HepG2 (cell line): Measurements from ENCODE around the gene UBE2M. TPM values are rescaled to one million over a fixed set of nuclear protein-coding genes. Genes with fewer than 3 reads are reported as not detected.

Source experiments
- ATF1 ChIP-seq: IDR thresholded peaks from 2 replicates; pipeline ENCODE4 v1.6.1; 2016; ENCODE audit warnings: mild to moderate bottlenecking, control low read depth
- BCL6 ChIP-seq: IDR thresholded peaks from 2 replicates; pipeline ENCODE4 v1.6.1; 2016; ENCODE audit warnings: missing genetic modification reagents, missing compliant biosample characterization
- ETV6 ChIP-seq: sonication (generic); formaldehyde crosslinking; conservative IDR thresholded peaks from 2 replicates; pipeline ENCODE4 v1.4.0; 2020; ENCODE audit warnings: missing genetic modification reagents
- GATAD2A ChIP-seq: IDR thresholded peaks from 2 replicates; pipeline ENCODE4 v1.6.1; 2016
- IKZF5 ChIP-seq: IDR thresholded peaks from 2 replicates; pipeline ENCODE4 v1.6.1; 2018; ENCODE audit warnings: missing genetic modification reagents, mild to moderate bottlenecking, missing compliant biosample characterization
- JUNB ChIP-seq: sonication (generic); formaldehyde crosslinking; IDR thresholded peaks from 2 replicates; pipeline ENCODE4 v1.8.0; 2022; ENCODE audit warnings: missing genetic modification reagents, mild to moderate bottlenecking, borderline replicate concordance
- KLF15 ChIP-seq: sonication (generic); formaldehyde crosslinking; IDR thresholded peaks from 2 replicates; pipeline ENCODE4 v1.8.1; 2023; ENCODE audit warnings: borderline replicate concordance, mild to moderate bottlenecking, inconsistent platforms, missing genetic modification reagents, mixed read lengths
- MAX ChIP-seq: IDR thresholded peaks from 2 replicates; pipeline ENCODE4 v1.6.1; 2012; ENCODE audit warnings: inconsistent platforms
- MAZ ChIP-seq, 2 experiments: sonication (generic) in 1 of 2; formaldehyde crosslinking in 1 of 2; IDR thresholded peaks; 2 replicates each; pipeline versions ENCODE4 v1.5.0 to v1.6.1; 2012 to 2020; ENCODE audit warnings: low read depth in 2 of 2, mild to moderate bottlenecking in 2 of 2, borderline replicate concordance in 1 of 2, improper control_type of control experiment in 1 of 2, low read length in 1 of 2, missing genetic modification reagents in 1 of 2, moderate library complexity in 1 of 2
- ONECUT2 ChIP-seq: sonication (generic); formaldehyde crosslinking; IDR thresholded peaks from 2 replicates; pipeline ENCODE4 v1.4.0; 2020; ENCODE audit warnings: missing genetic modification reagents
- PATZ1 ChIP-seq: sonication (generic); formaldehyde crosslinking; IDR thresholded peaks from 2 replicates; pipeline ENCODE4 v1.4.0; 2020; ENCODE audit warnings: missing genetic modification reagents
- PRDM4 ChIP-seq: sonication (generic); formaldehyde crosslinking; IDR thresholded peaks from 2 replicates; pipeline ENCODE4 v1.9.0; 2021; ENCODE audit warnings: missing genetic modification reagents, borderline replicate concordance
- SP140L ChIP-seq: sonication (generic); formaldehyde crosslinking; IDR thresholded peaks from 2 replicates; pipeline ENCODE4 v1.4.0; 2020; ENCODE audit warnings: missing genetic modification reagents, borderline replicate concordance
- TEF ChIP-seq: sonication (generic); formaldehyde crosslinking; IDR thresholded peaks from 2 replicates; pipeline ENCODE4 v1.5.0; 2020; ENCODE audit warnings: missing genetic modification reagents
- YEATS2 ChIP-seq: sonication (generic); formaldehyde crosslinking; IDR thresholded peaks from 2 replicates; pipeline ENCODE4 v1.4.0; 2020; ENCODE audit warnings: missing genetic modification reagents, borderline replicate concordance
- ZNF253 ChIP-seq: sonication (generic); formaldehyde crosslinking; IDR thresholded peaks from 2 replicates; pipeline ENCODE4 v1.8.0; 2022; ENCODE audit warnings: mild to moderate bottlenecking, missing genetic modification reagents, borderline replicate concordance
- ZNF639 ChIP-seq: conservative IDR thresholded peaks from 2 replicates; pipeline ENCODE4 v1.6.1; 2018; ENCODE audit warnings: missing genetic modification reagents
- ZNF737 ChIP-seq: sonication (generic); formaldehyde crosslinking; IDR thresholded peaks from 2 replicates; pipeline ENCODE4 v1.5.0; 2020; ENCODE audit warnings: missing genetic modification reagents, mild to moderate bottlenecking, borderline replicate concordance
- ZNF747 ChIP-seq: sonication (generic); formaldehyde crosslinking; IDR thresholded peaks from 2 replicates; pipeline ENCODE4 v1.8.1; 2023; ENCODE audit warnings: missing genetic modification reagents, mild to moderate bottlenecking, borderline replicate concordance
- ZNF879 ChIP-seq: sonication (generic); formaldehyde crosslinking; IDR thresholded peaks from 2 replicates; pipeline ENCODE4 v1.8.1; 2023; ENCODE audit warnings: missing genetic modification reagents
- polyA plus RNA-seq, 8 experiments: library from polyadenylated mRNA; depleted of rRNA in 3 of 8; stranded (reverse) in 7 of 8; unstranded in 1 of 8; fragments of >200 nt; fragmentation: Illumina TruSeq in 4 of 8; extraction: Trizol in 4 of 8; gene quantifications; 2 replicates each; pipeline versions ENCODE4 v1.2.1 to v1.2.3, GENCODE V29; 2011 to 2016; ENCODE audit warnings: low read depth in 4 of 8, missing spikeins in 1 of 8, mixed read lengths in 1 of 8; ENCODE audit not compliant: insufficient read depth in 1 of 8
- total RNA-seq, 5 experiments: library from RNA; depleted of rRNA; stranded (reverse); fragments of >200 nt; fragmentation: Illumina TruSeq; extraction: Trizol; gene quantifications; 2 replicates each; pipeline ENCODE4 v1.2.3, GENCODE V29; 2016; ENCODE audit warnings: low read depth in 1 of 5

UBE2M gene
- total and polyA plus RNA-seq, 2 of the 13 experiments (the other 11 are each of a cell fraction or from before 2014, with no cell fraction given), result 36.2 to 50.3 TPM

- no peak for TF ChIP-seq ATF1
- no peak for TF ChIP-seq ZNF253
- no peak for TF ChIP-seq ZNF737
- TF ChIP-seq BCL6 (CRISPR knock-in tag), result 0 out of 2 replicates have a peak, but pooled peaks have one; percentile 29
- TF ChIP-seq ZNF639 (CRISPR knock-in tag), result no peak; the same call in 1 of the 2 replicates
- TF ChIP-seq ZNF879, result no peak
- peak; percentile 96 for TF ChIP-seq MAX
- no peak for TF ChIP-seq JUNB
- TF ChIP-seq GATAD2A, result no peak
- TF ChIP-seq PATZ1 (CRISPR knock-in tag), result no peak
- 0 out of 2 replicates have a peak, but pooled peaks have one; percentile 30 for TF ChIP-seq MAZ (IDR thresholded peaks at IDR 0.05; ENCODE audit: borderline replicate concordance, low read depth, low read length)
- peak; percentile 91 for TF ChIP-seq MAZ (CRISPR knock-in tag; IDR thresholded peaks at IDR 0.05; ENCODE audit: low read depth)
- peak; percentile 74 for TF ChIP-seq YEATS2 (CRISPR knock-in tag)
- TF ChIP-seq KLF15, result no peak
- TF ChIP-seq ONECUT2 (CRISPR knock-in tag), result 0 out of 2 replicates have a peak, but pooled peaks have one; percentile 19
- no peak for TF ChIP-seq SP140L
- no peak; the same call in 1 of the 2 replicates for TF ChIP-seq IKZF5 (CRISPR knock-in tag)
- TF ChIP-seq ETV6 (CRISPR knock-in tag), result peak; percentile 78
- TF ChIP-seq TEF (CRISPR knock-in tag), result 0 out of 2 replicates have a peak, but pooled peaks have one; percentile 28
- no peak for TF ChIP-seq PRDM4
- TF ChIP-seq ZNF747, result peak; percentile 50; the same call in 1 of the 2 replicates
Measured at GRCh38 chr19:58513694-58514563, 44.5 kb downstream of the UBE2M start (continued).
